OCI-LY7 (cell line): ENCODE measurements around the gene TFEB. TPM values are rescaled to one million over a fixed set of nuclear protein-coding genes. Genes with fewer than 3 reads are reported as not detected.

Source experiments
- BruUV-seq: library from RNA; stranded (reverse); fragments of 400-500 nt; replicated peaks from 2 replicates; lab custom pipeline; 2021; lab: Mats Ljungman, UMichigan
- CTCF ChIA-PET: fragments of 300-600 bp; sonication (Branson Sonifier 250); formaldehyde crosslinking; loops from one replicate; lab custom pipeline; 2022; ENCODE audit warnings: antibody characterized with exemption; ENCODE audit not compliant: unreplicated experiment; lab: Charles Lee
- POLR2A ChIA-PET: fragments of 300-600 bp; sonication (Branson Sonifier 250); formaldehyde crosslinking; loops from one replicate; lab custom pipeline; 2022; ENCODE audit warnings: antibody characterized with exemption; lab: Charles Lee
- DNase-seq: peaks from one replicate; pipeline ENCODE4 v3.0.0-alpha.2; 2015; ENCODE audit warnings: low spot score
- H2AFZ ChIP-seq: fragments of 200-600 bp; sonication (generic), shearing (Covaris generic); 2 replicates; pipeline ENCODE4 v1.6.1; 2014; ENCODE audit warnings: mild to moderate bottlenecking, antibody characterized with exemption, low read length, moderate library complexity
- H3K27ac ChIP-seq: fragments of 200-600 bp; sonication (generic); 2 replicates; pipeline ENCODE4 v1.5.1; 2014; ENCODE audit warnings: mixed run types, low read depth, mild to moderate bottlenecking, moderate library complexity, low read length, inconsistent platforms; ENCODE audit not compliant: poor library complexity, severe bottlenecking
- H3K36me3 ChIP-seq: fragments of 200-600 bp; sonication (generic); 2 replicates; pipeline ENCODE4 v1.6.1; 2014; ENCODE audit warnings: mild to moderate bottlenecking, antibody characterized with exemption, low read length, moderate library complexity, mixed read lengths; ENCODE audit not compliant: insufficient read depth
- H3K4me1 ChIP-seq: fragments of 200-600 bp; sonication (generic); 2 replicates; pipeline ENCODE4 v1.5.1; 2014; ENCODE audit warnings: mild to moderate bottlenecking, low read length; ENCODE audit not compliant: insufficient read depth, poor library complexity, severe bottlenecking
- H3K4me2 ChIP-seq: fragments of 200-600 bp; sonication (generic); 2 replicates; pipeline ENCODE4 v1.6.1; 2014; ENCODE audit warnings: mild to moderate bottlenecking, low read length
- H3K4me3 ChIP-seq: fragments of 200-600 bp; sonication (generic); 2 replicates; pipeline ENCODE4 v1.5.1; 2014; ENCODE audit warnings: mild to moderate bottlenecking, low read depth, low read length; ENCODE audit not compliant: poor library complexity, severe bottlenecking
- H3K79me2 ChIP-seq: fragments of 200-600 bp; sonication (generic); 2 replicates; pipeline ENCODE4 v1.6.1; 2016; ENCODE audit warnings: low read depth, mild to moderate bottlenecking, low read length, moderate library complexity, mixed read lengths; ENCODE audit not compliant: insufficient read depth
- H3K9me2 ChIP-seq: fragments of 200-600 bp; sonication (generic); 2 replicates; pipeline ENCODE4 v1.6.1; 2016; ENCODE audit warnings: mild to moderate bottlenecking, low read length, mixed read lengths; ENCODE audit not compliant: insufficient read depth
- H3K9me3 ChIP-seq: fragments of 200-600 bp; sonication (generic); 2 replicates; pipeline ENCODE4 v1.6.1; 2014; ENCODE audit warnings: mild to moderate bottlenecking, mixed run types, low read length, mixed read lengths
- H4K20me1 ChIP-seq: fragments of 200-600 bp; sonication (generic); 2 replicates; pipeline ENCODE4 v1.6.1; 2014; ENCODE audit warnings: mild to moderate bottlenecking, antibody characterized with exemption, low read length, moderate library complexity, mixed read lengths; ENCODE audit not compliant: insufficient read depth
- CTCF ChIP-seq: fragments of 200-600 bp; sonication (generic); conservative IDR thresholded peaks from 2 replicates; pipeline ENCODE4 v1.5.1; 2014; ENCODE audit warnings: mild to moderate bottlenecking, antibody characterized with exemption, low read length, moderate library complexity, mixed read lengths
- EZH2phosphoT487 ChIP-seq: fragments of 200-600 bp; sonication (generic); IDR thresholded peaks from 2 replicates; pipeline ENCODE4 v1.6.1; 2018; ENCODE audit warnings: low read depth, borderline replicate concordance, mild to moderate bottlenecking, mixed run types, antibody characterized with exemption, low read length, moderate library complexity, mixed read lengths
- intact Hi-C: fragments of 100-400 bp; cut with micrococcal nuclease; formaldehyde crosslinking; loops from one replicate; pipeline ENCODE4 v1.10.0; 2022; ENCODE audit not compliant: unreplicated experiment
- total RNA-seq, 2 experiments: library from RNA; depleted of rRNA in 1 of 2; stranded (reverse); fragments of >200 nt in 1 of 2; shearing (Covaris generic) in 1 of 2; gene quantifications; 2 replicates each; pipeline ENCODE4 v1.2.3, GENCODE V29; 2014 to 2022

Gene TFEB
- total RNA-seq, 2 experiments from 2014 or later: 36.8 to 60.0 TPM

- Histone ChIP-seq H3K36me3 (peaks cover 44% of the 10 kb centered on the region; the same call in 1 of the 2 replicates), H3K4me1 (peaks cover 13% of the 10 kb centered on the region), H3K9me3 (no peaks in the 10 kb centered on the region), H3K27ac (no peak overlapping the region), H3K79me2 (peaks cover under 1% of the 10 kb centered on the region; the same call in 1 of the 2 replicates), H3K4me3 (no peak overlapping the region), H3K4me2 (no peak overlapping the region), H2AFZ (no peak overlapping the region), H4K20me1 (no peaks in the 10 kb centered on the region; the same call in 1 of the 2 replicates), H3K9me2 (no peaks in the 10 kb centered on the region)
- ChIA-PET POLR2A (no interaction called here), CTCF (no interaction called here)
- no TSS peak for BruUV-seq
- intact Hi-C loops: loop anchor here (5.0 kb wide), 1 partner anchor 34 kb away; no protein-coding TSS in a partner anchor
- TF ChIP-seq EZH2phosphoT487: no peak
- no peak for TF ChIP-seq CTCF
- DNase-seq: no peak
Measured at GRCh38 chr6:41697861-41698781, 37.3 kb downstream of the TFEB start.

GRCh38 chr6:41696788-41697187, 38.6 kb downstream of the TFEB start:
- BruUV-seq: no TSS peak
- no peaks in the 10 kb centered on the region for H3K9me2 ChIP-seq
- H3K4me1 ChIP-seq: no peaks in the 10 kb centered on the region
- intact Hi-C loops: loop anchor here (5.0 kb wide), 1 partner anchor 36 kb away; no protein-coding TSS in a partner anchor
- H3K36me3 ChIP-seq: peaks cover 37% of the 10 kb centered on the region; the same call in 1 of the 2 replicates
- DNase-seq: no peak
- H2AFZ ChIP-seq: no peak overlapping the region
- H4K20me1 ChIP-seq: no peaks in the 10 kb centered on the region; the same call in 1 of the 2 replicates
- no peak for TF ChIP-seq EZH2phosphoT487
- TF ChIP-seq CTCF: no peak
- H3K79me2 ChIP-seq: no peaks in the 10 kb centered on the region
- ChIA-PET CTCF (no interaction called here), POLR2A (no interaction called here)
- no peak overlapping the region for H3K4me3 ChIP-seq
- no peak overlapping the region for H3K27ac ChIP-seq
- no peaks in the 10 kb centered on the region for H3K9me3 ChIP-seq
- H3K4me2 ChIP-seq: no peak overlapping the region
